ENCODE results near the gene MBTPS1.
A peak's percentile ranks its signal among the peaks of the same experiment; 100 is the strongest.

MBTPS1 gene

DNA sequence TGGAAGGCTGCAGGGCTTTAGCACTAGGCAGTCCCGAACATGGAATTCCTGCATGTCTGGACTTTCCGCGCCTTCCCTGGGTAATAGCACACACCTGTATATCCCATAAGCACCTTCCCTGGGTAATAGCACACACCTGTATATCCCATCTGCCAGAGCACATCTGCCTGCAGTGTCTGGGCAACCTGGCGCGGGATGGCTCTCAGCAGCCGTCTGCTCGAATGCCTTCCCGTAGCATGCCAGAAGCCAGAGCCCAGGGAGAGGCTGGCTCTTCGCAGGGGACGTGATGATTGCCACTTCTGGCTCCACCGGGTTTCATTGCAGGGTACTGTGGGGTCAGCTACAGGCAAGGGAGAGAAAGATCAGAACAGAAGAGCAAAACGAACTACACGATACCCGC, 21.3 kb downstream of the MBTPS1 start:
- no peak for DNase-seq

DNA sequence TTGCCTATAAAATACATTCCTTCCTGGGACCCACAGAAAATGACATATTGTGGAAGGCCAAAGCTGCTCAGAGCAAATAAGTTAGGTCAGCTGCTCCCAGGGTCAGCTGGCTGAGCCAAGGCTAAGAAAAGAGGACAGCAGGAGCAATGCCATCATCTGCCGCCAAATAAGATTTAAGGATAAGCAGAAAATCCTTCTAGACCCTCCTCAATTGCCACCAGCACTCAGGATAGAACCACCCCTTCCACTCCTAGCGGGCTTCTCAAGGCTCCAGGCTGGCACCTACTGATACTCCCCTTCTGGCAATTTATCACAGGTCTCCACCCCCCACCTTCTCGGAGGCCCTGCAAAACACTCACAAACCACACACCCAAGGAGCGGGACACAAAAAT, 22.9 kb downstream of the MBTPS1 start:
- DNase-seq: no peak

DNA sequence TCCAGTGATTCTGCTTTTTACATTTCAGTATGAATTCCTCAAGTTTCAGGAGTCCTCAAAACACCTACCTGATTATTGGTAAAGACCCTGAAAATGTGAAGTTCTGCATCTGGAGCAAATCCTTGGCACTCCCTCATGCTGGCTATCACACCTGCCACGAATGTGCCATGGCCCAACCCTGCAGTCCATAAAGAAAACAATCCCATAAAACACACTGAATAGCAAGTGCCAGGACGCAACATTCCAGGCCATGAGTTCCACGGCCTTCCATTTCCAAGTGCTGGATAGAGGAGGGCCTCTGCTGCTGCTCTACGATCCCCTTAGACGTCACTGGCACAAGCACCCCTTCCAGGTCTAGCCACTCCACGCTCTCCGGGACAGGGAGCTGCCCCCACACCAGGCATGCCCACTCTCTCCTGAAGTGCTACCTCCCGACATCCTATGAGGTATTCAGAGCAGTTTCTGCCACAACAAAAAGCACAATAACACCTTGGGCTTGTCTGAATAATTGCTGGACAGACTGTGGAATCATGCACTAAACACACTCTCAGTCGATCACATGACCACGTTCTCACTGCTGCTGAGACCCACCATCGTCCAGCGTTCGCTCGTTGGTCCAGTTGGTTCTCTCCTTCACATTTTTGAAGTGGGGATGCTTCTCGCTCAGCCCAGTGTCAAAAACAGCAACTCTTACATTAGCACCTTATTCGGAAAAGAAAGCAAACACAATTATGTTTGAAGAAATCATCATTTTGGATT, 23.4 kb downstream of the MBTPS1 start:
- DNase-seq: no peak

DNA sequence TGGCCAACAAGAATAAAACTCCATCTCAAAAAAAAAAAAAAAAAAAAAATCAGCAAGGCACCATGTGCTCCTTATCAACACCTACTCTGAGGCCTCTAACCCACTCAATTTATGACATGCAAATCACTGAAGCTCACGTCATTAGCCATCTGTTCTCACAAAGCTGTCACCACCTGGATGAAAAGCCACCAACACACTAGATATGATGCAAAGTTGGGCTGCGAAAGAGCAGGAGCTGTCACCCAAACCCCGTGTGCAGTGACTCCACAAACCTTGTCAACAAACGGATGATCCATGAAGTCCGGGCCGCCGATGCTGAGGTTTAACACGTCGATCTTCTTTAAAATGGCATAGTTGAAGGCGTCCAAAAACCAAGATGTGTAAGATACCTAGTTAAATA, 25.3 kb downstream of the MBTPS1 start:
- no peak for DNase-seq

DNA sequence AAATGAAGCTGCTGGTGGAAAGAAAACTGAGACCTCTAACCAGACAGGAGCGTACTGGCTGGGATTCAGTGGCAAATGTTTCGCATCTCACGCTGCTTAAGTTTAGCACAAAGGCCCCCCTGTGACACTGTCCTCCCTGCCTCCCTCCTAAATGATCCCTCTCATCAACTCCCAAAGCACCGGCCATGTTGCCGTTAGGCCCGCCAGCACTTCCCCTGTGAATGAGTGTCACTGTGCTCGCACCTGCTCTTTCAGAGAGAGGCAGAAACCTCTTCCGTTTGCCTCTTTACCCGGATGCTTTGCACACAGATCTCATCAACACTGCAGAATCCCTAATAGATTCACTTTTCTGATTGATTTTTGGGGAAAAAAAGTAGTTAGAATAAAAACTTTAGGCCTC, 26.5 kb downstream of the MBTPS1 start:
- DNase-seq: no peak

DNA sequence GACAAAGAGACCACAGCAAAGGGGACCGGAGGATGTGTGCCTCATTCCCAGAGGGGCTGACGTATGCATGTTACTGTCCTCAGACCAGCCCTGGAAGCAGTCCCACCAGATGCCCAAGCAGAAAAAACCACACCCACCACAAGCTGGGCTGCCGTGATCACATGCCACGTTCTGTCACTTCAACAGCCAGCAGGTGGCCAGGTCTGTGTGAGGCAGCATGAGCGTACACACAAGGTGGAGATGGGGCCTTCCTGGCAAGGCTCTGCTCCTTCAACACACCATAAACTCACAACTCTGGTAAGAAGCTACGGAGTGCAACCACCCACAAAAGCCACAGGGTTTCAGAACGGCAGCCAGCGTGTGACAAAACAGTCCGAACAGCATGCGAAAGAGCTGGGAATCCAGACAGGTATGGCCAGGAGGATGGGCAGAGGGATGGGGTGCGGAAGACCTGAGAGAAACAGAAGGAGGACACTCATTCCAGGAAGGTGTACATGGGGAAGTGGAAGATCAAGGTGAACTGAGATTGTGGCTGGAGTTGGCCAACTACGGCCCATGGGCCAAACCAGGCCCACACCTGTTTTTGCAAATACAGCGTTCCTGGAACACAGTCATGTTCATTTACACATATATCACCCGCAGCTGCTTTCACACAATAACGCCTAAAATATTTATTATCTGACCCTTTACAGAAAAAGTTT, 27.9 kb downstream of the MBTPS1 start:
- peak; percentile 71 for DNase-seq

DNA sequence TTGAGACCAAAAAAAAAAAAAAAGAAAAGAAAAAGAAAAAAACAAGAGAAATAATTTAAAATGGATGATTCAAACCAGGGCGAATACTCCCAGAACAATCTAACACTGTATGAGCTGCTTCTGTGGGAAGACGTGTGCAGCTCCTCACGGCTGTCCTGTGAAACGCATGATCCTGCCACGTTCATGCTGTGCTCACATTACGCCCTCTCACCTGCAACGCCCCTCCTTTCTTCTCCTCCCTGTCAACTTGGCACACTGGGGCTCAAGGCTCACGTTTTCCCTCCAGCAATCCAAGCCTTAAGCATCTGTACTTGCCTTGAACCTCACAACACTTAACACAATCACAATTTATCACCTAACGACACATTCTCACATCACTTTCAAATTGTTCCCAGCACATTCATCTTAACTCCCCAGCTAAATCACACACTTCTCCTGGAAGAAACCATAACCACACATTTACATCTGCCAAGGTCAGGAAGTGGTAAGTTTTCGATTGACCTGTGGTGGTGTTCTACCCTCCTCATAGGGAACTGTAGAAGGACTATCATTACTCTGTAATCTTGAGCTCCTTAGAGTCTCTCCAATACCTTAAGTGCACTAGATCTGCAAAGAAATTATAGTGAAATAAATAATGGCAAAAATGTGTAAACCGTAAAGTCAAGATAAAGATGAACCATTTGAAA, 29.1 kb downstream of the MBTPS1 start:
- DNase-seq: no peak

DNA sequence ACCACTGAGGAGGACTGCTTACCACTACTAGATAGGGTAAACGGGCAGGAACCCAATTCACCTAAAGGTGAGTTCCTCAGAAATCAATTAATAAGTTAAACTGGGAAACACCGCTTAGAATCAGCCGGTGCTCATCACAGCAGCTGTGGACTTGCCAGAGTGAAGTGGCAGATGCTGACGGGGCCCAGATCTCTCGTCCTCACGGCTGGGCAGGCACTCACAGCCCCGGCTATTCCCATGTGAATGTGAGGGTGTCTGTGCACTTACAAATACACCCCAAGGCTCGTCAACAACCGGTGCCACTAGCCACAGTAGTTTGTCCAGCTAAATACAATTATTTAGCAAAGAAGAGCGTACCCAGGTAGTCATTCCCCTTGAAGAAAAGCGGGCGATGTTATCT, 29.7 kb downstream of the MBTPS1 start:
- DNase-seq: no peak

DNA sequence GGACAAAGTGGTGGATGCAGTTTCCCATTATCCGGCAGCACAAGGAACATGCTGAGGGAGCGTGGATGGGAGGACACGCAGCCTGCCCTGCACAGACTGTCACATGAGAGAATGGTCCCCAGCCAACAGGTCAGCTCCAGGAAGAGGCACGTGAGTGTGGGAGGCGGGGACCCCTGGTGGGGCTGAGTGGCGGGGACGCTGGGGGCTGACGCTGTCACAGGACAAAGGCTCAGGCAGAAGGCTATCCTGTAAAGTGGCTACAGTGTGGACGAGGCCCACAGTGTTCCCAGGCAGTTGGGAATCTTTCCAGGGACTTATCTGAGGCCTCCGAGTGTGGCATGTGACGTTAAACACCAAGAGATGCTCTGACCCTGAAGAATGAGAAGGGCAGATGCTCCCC, 30.4 kb downstream of the MBTPS1 start:
- DNase-seq: no peak

DNA sequence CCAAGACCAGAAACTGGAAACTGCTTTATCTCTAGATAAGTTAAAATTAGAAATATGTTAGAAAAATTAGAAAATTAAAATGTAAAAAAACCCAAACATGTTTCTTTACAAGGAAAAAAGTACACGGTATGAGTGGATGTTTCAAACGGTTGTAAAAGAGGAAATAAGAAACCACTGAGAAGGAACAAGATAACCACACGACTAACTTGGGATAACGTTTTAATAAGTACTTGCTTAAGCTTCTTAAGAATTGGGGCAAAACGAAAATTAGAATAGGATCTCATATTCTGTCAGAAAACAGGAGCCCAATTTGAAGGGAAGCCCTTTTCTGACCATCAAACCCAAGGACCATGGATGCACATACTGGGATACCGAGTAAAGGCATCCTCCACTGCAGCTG, 31.0 kb downstream of the MBTPS1 start:
- DNase-seq: no peak

DNA sequence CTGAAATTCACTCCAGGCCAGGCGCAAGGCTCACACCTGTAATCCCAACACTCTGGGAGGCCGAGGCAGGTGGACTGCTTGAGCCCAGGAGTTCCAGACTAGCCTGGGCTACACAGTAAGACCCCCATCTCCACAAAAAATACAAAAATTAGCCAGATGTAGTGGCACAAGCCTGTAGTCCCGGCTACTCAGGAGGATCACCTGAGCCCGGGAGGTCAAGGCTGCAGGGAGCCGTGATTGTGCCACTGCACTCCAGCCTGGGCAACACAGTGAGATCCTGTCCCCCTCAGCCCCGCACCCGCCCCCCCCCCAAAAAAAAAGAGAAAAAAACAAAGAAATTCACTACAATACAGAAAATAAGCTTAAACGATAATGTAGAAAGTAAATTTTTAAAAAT, 31.5 kb downstream of the MBTPS1 start:
- DNase-seq: no peak

DNA sequence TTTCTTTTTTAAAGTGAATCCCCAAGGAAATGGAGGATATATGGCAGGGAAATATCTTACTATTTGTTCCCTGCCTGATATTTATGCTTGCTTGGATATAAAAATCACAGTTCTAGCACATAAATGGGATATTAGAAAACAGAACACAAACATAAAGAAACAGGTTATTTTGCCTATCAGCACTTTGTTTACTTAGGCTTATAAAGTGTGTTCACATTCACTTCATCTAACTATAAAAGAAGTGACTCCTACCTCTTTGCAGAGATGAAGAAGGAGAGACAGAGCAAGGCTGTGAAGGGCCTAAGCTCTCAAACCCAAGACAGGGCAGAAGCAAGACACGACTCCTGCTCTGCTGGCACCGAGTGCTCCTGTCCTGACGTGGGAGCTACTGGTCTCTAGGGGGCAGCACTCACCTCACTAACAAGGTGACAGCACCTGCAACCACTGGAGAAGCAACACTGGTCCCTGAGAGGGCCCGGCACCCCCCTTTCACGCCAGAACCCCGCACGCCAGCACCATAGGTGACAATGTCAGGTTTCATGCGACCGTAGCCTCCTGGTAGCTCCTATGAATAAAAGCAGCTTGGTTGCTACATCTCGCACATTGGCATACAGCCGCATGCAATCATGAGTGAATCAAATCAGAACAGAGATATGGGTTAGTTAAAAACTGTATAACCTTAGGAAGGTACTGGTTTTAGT, 32.0 kb downstream of the MBTPS1 start:
- peak; percentile 73 for DNase-seq

DNA sequence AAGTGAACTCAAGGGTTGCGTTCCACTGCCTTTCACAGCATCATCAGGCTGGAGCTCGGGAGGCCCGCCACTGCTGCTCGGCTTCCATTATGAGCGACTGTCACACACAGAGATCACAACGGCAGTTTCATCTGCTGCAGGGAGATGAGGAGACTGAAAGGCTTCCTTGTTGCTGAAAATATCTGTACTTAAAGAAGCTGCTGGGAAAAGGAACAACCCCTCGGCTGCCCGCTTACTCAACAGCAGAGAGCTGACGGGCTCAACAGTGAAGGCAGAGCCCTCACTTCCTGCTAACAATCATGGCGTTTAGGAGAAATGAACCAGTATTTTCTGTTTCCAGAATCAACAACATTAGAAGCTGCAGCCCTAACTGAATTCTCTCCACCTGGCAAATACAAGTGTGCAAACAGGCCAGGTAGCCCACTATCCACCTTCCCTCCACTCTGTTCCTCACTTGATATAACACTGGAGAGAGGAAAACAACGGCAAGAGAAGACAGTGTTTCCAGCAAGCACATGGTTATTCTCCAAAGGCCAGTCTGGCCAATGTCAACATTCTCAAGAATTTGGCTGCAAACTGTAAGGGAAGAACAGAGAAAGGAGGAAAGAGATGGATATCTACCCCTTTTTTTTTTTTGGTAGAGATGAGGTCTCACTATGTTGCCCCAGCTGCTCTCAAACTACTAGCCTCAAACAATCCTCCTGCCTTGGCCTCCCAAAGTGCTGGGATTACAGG, 33.7 kb downstream of the MBTPS1 start:
- DNase-seq: no peak

DNA sequence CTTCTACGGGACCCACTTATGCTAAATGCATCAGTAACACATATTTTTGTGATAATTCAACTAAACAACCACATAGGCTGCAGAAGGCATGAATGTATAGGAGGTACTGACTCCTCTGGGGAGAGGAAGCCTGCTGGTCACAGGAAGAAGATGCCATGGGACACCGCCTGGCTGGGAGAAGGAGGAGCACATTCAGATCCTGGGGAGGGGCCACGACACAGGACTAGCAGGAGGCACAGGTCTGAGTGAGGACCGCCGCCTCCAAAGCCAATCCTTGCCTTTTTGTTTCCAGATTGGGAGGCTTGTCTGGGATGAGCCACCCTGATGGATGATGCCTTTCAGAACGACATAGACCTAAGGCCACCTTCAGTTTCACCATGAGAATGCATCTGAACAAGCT, 34.6 kb downstream of the MBTPS1 start:
- DNase-seq: no peak

DNA sequence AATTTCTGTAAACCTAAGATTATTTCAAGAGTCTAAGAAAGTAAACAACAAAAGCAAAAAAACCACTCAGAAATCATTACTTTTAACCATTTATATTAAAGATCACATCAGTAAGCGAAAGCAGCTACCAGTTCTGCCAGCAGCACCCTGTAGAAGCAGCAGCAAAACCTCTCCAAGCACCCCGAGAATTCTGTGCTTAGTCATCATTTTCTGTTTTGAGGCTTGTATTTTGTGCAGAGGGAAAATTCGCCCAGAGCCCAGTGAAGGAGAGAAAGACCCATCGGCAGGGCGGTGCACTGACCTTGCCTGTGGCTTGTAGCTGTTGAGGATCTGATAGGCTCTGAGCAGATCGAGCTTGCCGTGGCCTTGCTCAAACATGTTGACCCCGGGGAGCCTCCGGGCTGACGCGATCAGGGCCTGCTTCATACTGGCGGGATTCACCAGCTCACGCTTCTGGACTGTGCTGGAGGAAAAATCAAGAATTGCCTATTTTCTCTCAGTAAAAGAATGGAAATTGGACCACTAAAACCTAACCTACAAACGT, 35.2 kb downstream of the MBTPS1 start:
- DNase-seq: no peak

DNA sequence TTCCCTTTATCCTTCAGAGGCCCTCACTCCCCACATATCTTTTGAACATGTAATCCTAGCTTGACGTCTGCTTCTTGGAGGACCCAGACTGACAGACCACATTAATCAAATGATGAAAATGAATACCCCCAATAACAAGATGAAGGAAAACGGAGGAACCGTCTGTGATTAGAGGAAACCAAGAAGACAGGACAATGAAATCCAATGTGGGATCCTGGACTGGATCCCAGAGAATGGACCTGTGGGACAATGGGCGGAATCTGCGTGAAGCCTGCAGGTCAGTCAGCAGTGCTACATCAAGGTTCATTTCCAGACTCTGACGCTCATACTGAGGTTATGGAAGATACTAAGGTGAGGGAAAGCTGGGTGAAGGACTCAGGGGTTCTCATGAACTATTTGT, 35.9 kb downstream of the MBTPS1 start:
- DNase-seq: no peak

DNA sequence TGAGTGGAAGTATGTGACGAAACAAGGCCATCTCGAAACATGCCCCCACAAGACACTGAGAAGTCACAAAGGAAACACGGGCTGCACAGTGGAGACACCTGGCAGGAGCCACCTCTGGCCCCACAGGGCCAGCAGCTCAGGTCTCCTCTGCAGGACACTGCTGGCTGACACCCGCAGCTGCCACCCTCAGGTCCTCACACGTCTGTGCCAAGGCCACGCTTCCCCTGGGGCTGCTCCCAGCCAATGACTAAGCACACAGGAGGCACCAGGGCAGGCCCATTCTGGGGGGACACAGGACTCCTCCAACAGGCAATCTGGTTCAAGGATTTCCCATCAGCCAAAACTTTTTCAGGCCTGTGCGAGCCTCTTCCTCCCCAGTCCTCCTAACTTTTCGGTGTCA, 36.4 kb downstream of the MBTPS1 start:
- no peak for DNase-seq

DNA sequence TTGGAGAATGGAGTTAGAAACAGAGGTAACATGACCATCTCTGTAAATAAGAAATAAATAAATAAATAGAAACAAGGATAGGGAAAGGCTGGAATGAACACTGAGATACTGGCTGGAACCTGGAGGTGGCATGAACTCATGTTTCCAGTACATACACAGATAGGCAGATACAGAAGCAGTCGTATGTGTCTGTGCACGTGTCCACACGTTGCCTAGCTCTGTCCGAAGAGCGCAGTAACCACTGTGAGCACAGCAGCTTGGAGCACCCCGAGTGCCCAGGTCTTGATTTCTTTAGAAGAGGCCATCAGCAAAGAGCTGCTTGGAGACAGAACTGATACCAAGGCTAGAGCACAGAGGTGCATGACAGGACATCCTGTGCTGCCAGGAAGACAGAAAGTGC, 37.1 kb downstream of the MBTPS1 start:
- no peak for DNase-seq

DNA sequence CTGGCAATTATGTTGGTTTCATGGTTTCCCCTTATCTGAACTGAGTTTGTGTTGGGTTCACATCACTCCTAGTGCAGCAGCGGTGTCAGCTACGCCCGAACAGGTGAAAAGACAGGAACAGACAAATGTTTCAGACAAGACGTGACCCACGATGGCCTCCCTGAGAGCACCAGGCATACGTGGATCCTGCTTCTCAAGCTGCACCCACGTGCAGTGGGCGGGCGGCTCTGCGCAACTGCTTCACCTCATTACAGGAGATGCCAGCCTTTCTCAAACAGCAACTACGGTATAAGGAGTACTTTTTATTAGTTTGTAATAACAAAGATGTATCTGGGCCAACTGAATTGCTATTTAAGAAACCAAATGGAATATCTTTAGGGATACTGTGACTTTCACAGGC, 41.4 kb downstream of the MBTPS1 start:
- no peak for DNase-seq

DNA sequence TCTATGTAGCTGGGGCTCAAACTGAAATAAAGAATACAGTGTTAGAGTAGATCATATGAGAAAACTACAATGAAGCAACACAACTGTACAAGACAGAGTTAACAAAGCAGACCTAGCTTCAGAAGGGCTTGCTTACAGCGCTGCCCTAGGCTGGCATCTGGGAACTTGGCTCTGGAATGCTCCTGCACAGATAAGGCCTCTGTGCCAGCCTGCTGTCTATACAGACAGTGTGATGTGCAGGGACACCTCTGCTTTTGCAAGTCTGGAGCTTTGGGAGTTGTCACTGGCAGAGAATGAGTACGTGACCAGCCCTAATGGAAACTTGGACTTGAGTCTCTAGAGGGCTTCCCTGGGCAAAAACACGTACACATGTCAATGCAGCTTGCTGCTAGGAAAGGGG, 42.0 kb downstream of the MBTPS1 start:
- DNase-seq: no peak

DNA sequence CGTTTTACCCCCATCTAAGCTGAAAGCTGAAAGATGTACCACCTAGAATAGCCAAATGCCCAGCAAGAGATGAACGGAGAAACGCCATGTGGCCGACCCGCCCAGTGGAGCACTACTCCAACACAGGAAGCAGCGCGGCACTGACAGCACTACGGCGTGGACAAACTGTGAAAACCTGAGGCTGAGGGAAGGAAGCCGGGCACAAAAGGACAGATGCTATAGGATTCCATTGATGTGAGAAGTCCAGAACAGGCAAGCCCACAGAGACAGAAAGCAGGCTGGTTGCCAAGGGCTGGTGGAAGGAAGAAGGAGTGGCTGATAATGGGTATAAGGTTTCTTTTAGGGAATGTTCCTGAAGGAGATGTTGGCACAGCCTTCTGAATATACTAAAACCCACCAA, 44.7 kb downstream of the MBTPS1 start:
- no peak for DNase-seq

DNA sequence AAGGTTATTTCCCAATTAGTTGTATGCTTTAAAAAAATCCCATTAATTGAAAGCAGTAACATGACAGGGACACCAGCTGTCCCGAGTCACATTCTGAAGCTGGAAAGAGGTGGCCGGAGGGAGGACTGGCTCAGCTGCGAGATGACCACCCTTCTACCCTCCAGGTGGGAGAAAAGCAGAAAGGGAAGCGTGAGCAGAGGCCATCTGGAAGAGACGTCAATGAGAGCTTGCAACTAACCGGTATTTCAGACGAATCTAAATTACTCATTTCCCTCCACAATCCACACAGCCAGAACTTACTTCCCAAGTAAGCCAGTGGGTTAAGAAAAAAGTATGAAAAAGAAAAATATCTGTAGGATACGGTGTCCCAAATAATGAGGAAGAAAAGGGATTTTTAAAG, 45.6 kb downstream of the MBTPS1 start:
- DNase-seq: no peak

DNA sequence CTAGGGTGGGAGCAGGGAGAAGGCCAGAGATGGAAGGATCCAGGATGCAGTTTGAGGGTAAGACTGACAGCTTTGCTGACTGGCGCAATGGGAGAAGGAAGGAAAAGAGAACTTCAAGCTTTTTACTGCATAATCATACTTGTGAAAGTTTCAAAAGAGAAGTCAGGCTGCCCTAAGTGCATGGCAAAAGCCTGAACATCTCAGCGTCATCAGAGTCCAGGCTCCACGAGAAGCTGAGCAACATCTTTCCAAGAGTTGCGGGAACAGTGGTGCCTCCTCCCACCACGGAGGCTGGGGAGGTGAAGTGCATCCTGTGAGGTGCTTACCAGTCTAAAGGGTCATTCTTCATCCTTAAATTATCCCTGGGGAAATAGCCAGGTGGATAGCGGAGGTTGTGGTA, 47.2 kb downstream of the MBTPS1 start:
- no peak for DNase-seq

Data from stimulated activated CD4-positive, alpha-beta T cell treated with anti-CD3 and anti-CD28 coated beads, Interleukin-1b, Interleukin-23, amount 100 ng/mL, for 48 hours (primary cell).